CD4-positive, CD25-positive, alpha-beta regulatory T cell (primary cell): ENCODE results near the gene PSMG3. TPM values are rescaled to one million over a fixed set of nuclear protein-coding genes. Genes with fewer than 3 reads are reported as not detected.

Experiments used
- ATAC-seq, 2 donors: fragments of 150-1000 bp; cut with Tn5 transposase; one replicate each; pipeline ENCODE4 v1.10.0; 2021; ENCODE audit warnings: low read depth in 2 of 2, moderate number of reproducible peaks in 2 of 2, moderate library complexity in 1 of 2
- DNase-seq, 3 donors: peaks; one replicate each; pipeline versions ENCODE4 v3.0.0 to v3.0.0-alpha.2; 2012 to 2022; ENCODE audit warnings: mixed read lengths in 1 of 3
- H3K27ac ChIP-seq: one replicate; pipeline ENCODE4 v1.7.0; 2013; ENCODE audit warnings: mild to moderate bottlenecking, low read length; ENCODE audit not compliant: insufficient read depth, poor library complexity, severe bottlenecking
- H3K27me3 ChIP-seq: one replicate; pipeline ENCODE4 v1.7.0; 2013; ENCODE audit warnings: low read length; ENCODE audit not compliant: control insufficient read depth, insufficient read depth
- H3K36me3 ChIP-seq: one replicate; pipeline ENCODE4 v1.7.0; 2013; ENCODE audit warnings: mild to moderate bottlenecking, low read length, moderate library complexity; ENCODE audit not compliant: control insufficient read depth, insufficient read depth
- H3K4me1 ChIP-seq: 2 replicates; pipeline ENCODE4 v1.7.0; 2013; ENCODE audit warnings: mild to moderate bottlenecking, low read length; ENCODE audit not compliant: insufficient read depth, control insufficient read depth, poor library complexity, severe bottlenecking
- H3K4me3 ChIP-seq: one replicate; pipeline ENCODE4 v1.7.0; 2013; ENCODE audit warnings: low read depth, mild to moderate bottlenecking, low read length, moderate library complexity
- H3K9me3 ChIP-seq, 2 experiments: 1 replicate in 1 of 2; 2 replicates in 1 of 2; pipeline ENCODE4 v1.7.0; 2013; ENCODE audit warnings: low read length in 2 of 2, mild to moderate bottlenecking in 1 of 2, moderate library complexity in 1 of 2; ENCODE audit not compliant: control insufficient read depth in 2 of 2
- H3K27ac Mint-ChIP-seq, 3 donors: one replicate each; pipeline ENCODE4 v1.8.0; 2020 to 2022; ENCODE audit warnings: mild to moderate bottlenecking in 3 of 3, mixed read lengths in 3 of 3, moderate library complexity in 2 of 3
- H3K27me3 Mint-ChIP-seq: one replicate; pipeline ENCODE4 v1.8.0; 2022; ENCODE audit warnings: mild to moderate bottlenecking, mixed read lengths
- H3K36me3 Mint-ChIP-seq: one replicate; pipeline ENCODE4 v1.8.0; 2020; ENCODE audit warnings: mixed read lengths
- H3K4me1 Mint-ChIP-seq, 4 donors: one replicate each; pipeline ENCODE4 v1.8.0; 2020 to 2022; ENCODE audit warnings: mixed read lengths in 4 of 4, mild to moderate bottlenecking in 1 of 4
- H3K4me3 Mint-ChIP-seq, 4 donors: one replicate each; pipeline ENCODE4 v1.8.0; 2020 to 2022; ENCODE audit warnings: mild to moderate bottlenecking in 4 of 4, mixed read lengths in 4 of 4, moderate library complexity in 3 of 4
- H3K9me3 Mint-ChIP-seq, 7 donors: one replicate each; pipeline ENCODE4 v1.8.0; 2020 to 2022; ENCODE audit warnings: mixed read lengths in 7 of 7, mild to moderate bottlenecking in 3 of 7, moderate library complexity in 2 of 7
- polyA plus RNA-seq, 4 donors: library from polyadenylated mRNA; unstranded; fragments of 300-500 nt; fragmentation: Illumina TruSeq; gene quantifications; one replicate each; pipeline ENCODE4 v1.2.3, GENCODE V29; 2021
- total RNA-seq: library from RNA; stranded (reverse); gene quantifications from one replicate; pipeline ENCODE4 v1.2.3, GENCODE V29; 2022

The PSMG3 gene
- total and polyA plus RNA-seq, 5 donors from 2014 or later = 16.3 to 47.8 (median 45.7) TPM

DNA sequence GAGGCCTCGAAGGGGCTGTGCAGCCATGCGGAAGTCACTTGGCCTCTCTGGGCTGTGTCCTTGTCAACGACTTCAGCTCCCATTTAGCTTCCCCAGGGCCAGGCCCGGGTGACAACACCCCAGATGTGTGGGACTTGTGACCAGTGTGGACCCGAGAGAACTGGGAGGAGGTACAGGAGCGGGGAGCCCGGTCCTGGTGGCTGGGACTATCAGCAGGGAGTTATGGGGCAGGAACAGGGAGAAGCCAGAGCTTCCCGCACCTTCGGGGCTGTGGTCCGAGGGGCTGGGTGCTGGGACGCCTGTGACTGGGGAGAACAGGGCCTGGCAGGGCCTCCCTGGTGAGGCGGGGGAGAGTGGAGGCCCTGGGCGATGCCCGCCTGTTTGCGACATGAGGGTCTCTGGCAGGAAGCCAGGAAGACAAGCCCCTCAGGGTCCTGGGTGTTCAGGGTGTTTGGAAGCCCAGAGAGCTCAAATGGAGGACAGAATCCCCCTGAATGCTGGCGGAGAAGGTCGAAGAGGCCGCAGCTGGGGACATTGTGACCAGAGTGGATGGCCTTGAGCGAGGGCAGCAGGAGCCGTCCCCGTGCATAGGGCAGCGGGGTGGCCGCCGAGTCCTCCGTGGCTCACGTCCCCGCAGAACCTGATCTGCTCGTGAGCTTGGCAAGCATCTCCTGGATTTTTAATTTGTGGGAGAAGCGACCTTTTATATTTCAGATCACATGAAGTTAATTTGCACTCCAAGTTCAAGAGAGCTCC is 30.0 kb upstream of the PSMG3 start:
- Mint-ChIP-seq H3K36me3 (no peaks in the 10 kb centered on the region), H3K9me3 (peaks cover 0 to 4% (median 0%) of the 10 kb centered on the region in 7 donors), H3K4me1 (no peaks in the 10 kb centered on the region), H3K27me3 (peaks cover 8% of the 10 kb centered on the region), H3K27ac (no peak overlapping the region), H3K4me3 (no peak overlapping the region)
- Histone ChIP-seq H3K27ac (no peak overlapping the region), H3K4me1 (no peaks in the 10 kb centered on the region), H3K9me3 (no peaks in the 10 kb centered on the region), H3K4me3 (no peak overlapping the region), H3K36me3 (no peaks in the 10 kb centered on the region), H3K27me3 (no peaks in the 10 kb centered on the region)
- ATAC-seq = no peak
- no peak for DNase-seq

DNA sequence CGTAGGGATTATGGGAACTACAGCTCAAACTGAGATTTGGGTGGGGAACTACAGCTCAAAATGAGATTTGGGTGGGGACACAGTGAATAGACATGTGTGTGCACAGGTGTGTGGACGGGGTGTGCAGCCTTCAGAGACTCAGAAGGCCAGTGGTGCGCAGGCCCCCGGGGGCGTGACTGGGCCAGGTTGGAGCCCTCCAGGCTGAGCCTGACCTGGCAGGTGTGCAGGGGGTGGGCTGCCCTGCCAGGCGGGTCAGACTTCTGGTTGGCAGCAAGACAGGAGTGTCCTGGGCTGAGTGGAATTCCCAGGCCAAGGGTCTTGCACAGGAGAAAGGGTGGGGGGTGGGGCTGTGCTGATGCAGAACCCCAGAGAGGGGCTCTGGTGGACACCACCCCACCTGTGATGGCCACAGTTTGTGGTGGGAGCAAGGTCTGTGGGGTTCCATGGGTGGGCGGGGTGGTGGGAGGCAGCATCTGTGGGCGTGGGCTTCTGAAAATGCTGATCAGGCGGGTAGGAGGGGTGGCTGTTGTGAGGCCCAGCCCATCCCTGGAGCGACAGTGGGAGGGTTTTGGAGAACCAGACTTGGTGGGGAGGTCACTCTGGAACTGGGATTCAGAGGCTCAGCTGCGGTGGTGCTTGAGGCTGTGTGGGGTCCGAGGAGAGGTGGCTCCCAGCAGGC is 29.3 kb upstream of the PSMG3 start:
- H3K9me3 Mint-ChIP-seq = peaks cover 0 to 4% (median 0%) of the 10 kb centered on the region in 7 donors
- H3K4me3 Mint-ChIP-seq = no peak overlapping the region
- Histone ChIP-seq H3K9me3 (no peaks in the 10 kb centered on the region), H3K4me1 (no peaks in the 10 kb centered on the region), H3K27ac (no peak overlapping the region), H3K36me3 (no peaks in the 10 kb centered on the region), H3K27me3 (no peaks in the 10 kb centered on the region), H3K4me3 (no peak overlapping the region)
- ATAC-seq (no peak), DNase-seq (no peak)
- H3K27me3 Mint-ChIP-seq = peaks cover 8% of the 10 kb centered on the region
- H3K36me3 Mint-ChIP-seq = no peaks in the 10 kb centered on the region
- H3K27ac Mint-ChIP-seq = no peak overlapping the region
- H3K4me1 Mint-ChIP-seq = no peaks in the 10 kb centered on the region

DNA sequence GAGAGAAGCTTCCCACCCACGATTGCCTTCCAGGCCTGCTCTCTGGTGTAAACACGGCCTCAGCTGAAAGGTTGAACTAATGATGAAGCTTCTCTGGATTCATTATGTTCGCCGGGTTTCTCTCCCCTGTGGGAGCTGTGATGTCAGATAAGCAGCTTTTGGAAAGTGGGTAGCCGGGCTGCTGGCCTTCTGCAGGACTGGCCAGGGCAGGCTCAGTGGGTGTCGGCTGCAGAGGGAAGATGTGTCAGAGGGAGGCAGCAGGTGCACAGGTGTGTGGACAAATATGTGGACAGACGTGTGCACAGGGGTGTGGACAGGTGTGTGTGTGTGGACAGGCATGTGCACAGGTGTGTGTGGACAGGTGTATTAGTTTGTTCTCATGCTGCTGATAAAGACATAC is 28.5 kb upstream of the PSMG3 start:
- Mint-ChIP-seq H3K27ac (no peak overlapping the region), H3K4me1 (peaks cover 0 to under 1% (median 0%) of the 10 kb centered on the region in 4 donors), H3K4me3 (no peak overlapping the region), H3K36me3 (no peaks in the 10 kb centered on the region), H3K9me3 (peaks cover 0 to 4% (median 0%) of the 10 kb centered on the region in 7 donors), H3K27me3 (peaks cover 9% of the 10 kb centered on the region)
- DNase-seq (no peak), ATAC-seq (no peak)
- Histone ChIP-seq H3K9me3 (no peaks in the 10 kb centered on the region), H3K36me3 (no peaks in the 10 kb centered on the region), H3K27me3 (no peaks in the 10 kb centered on the region), H3K27ac (no peak overlapping the region), H3K4me3 (no peak overlapping the region), H3K4me1 (no peaks in the 10 kb centered on the region)

DNA sequence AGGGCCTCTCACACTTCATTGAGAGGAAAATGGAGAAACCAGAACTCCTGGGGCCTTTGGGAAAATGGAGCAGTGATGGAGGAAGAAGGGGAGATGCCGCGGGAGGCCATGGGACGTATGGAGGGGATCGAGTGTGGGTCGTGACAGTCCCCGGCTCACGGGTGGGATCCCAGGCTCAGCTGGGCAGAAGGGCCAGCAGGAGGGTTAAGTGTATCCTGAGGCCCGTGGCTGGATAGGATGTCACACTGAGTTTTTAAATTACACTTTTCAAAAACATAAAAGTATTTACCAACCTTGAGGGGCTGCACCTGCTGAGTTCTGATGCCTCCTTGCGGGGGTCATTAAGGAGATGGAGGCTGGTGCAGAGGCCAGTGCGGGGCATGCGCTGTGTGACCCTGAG is 28.0 kb upstream of the PSMG3 start:
- Mint-ChIP-seq H3K36me3 (no peaks in the 10 kb centered on the region), H3K4me3 (no peak overlapping the region), H3K4me1 (peaks cover 0 to 6% (median under 1%) of the 10 kb centered on the region in 4 donors), H3K27me3 (peaks cover 14% of the 10 kb centered on the region), H3K27ac (no peak overlapping the region), H3K9me3 (peaks cover 0 to 4% (median 0%) of the 10 kb centered on the region in 7 donors)
- H3K4me3 ChIP-seq = no peak overlapping the region
- H3K9me3 ChIP-seq = no peaks in the 10 kb centered on the region
- H3K27ac ChIP-seq = no peak overlapping the region
- H3K36me3 ChIP-seq = no peaks in the 10 kb centered on the region
- peaks cover under 1% of the 10 kb centered on the region for H3K4me1 ChIP-seq
- H3K27me3 ChIP-seq = no peaks in the 10 kb centered on the region
- ATAC-seq = no peak
- no peak for DNase-seq

DNA sequence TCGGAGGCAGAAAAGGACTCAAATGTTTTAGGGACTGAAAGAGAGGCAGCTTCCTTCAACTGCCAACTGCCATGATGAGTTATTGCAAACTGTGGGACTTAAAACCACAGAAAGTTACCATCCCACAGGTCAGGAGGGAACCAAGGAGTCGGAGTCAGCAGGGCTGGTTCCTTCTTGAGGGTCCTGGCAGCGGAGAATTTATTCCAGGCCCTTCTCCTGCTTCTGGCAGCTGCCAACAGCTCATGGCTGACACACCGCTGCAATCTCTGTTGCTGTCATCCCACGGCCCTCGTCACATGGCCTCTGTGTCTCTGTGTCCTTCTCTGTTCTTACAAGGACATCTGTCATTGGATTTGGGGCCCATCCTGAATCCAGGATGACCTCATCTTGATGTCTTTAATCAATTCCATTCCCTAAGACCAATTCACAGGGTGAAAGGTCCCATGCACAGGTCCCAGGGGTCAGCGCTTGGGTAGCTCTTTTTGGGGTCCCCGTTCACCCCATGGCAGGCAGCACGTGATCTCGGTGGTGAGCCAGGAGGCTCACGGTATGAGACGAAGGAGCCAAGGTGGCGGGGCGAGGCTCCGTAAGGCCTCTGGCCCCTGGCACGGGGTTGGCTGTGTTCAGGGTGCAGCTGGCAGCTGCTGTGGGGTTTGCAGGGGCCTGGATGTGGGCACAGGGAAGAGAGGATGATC is 27.4 kb upstream of the PSMG3 start:
- H3K27me3 ChIP-seq = no peaks in the 10 kb centered on the region
- Mint-ChIP-seq H3K4me1 (peaks cover 0 to 12% (median 5%) of the 10 kb centered on the region in 4 donors), H3K9me3 (peaks cover 0 to 4% (median 0%) of the 10 kb centered on the region in 7 donors), H3K27me3 (peaks cover 20% of the 10 kb centered on the region), H3K27ac (no peak overlapping the region), H3K36me3 (no peaks in the 10 kb centered on the region), H3K4me3 (no peak overlapping the region)
- peaks cover 6% of the 10 kb centered on the region for H3K4me1 ChIP-seq
- DNase-seq = no peak
- no peak for ATAC-seq
- H3K4me3 ChIP-seq = no peak overlapping the region
- no peak overlapping the region for H3K27ac ChIP-seq
- H3K36me3 ChIP-seq = no peaks in the 10 kb centered on the region
- H3K9me3 ChIP-seq = no peaks in the 10 kb centered on the region

DNA sequence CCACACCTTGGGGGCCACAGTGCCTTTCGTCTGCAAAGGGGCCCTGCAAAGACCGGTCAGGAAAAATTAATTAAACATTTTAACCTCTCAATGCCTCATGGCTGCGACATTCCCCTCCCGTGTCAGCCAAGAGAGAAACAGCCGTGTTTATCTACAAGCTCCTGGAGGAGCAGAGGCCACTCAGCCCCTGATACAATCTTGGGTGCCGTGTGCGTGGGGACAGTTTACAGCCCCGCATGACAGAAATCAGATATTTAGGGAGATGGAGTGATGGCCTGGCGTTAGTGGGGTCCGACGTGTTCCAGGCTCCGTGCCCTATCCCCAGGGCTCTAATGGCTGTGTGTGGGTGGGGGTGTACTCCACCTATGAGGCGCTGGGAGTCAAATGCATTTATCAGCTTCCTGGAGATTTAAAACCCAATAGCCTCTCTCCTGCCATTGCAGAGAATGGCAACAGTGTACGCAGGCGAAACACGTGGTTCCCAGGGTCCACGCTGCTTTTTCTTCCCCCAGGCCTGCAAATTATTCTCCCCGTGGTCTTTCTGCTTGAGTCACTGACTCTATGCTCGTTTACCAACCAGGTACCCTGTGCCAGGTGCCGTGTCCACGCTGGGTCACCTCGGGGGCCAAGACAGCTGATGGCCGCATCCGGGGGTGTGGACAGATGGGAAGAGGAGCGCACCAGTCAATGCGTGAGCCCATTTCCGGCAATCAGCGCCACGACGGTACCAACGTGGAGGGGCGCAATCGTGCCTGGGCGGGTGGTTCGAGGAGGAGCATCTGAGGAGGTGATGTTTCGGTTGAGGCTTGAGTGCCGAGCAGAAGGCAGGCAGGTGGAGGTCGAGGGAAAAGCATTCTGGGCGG is 26.6 kb upstream of the PSMG3 start:
- DNase-seq (no peak), ATAC-seq (no peak)
- Mint-ChIP-seq H3K4me3 (no peak overlapping the region), H3K27me3 (peaks cover 26% of the 10 kb centered on the region), H3K4me1 (peaks cover 0 to 18% (median 5%) of the 10 kb centered on the region in 4 donors), H3K27ac (no peak overlapping the region), H3K9me3 (peaks cover 0 to 4% (median 0%) of the 10 kb centered on the region in 7 donors), H3K36me3 (no peaks in the 10 kb centered on the region)
- Histone ChIP-seq H3K9me3 (no peaks in the 10 kb centered on the region), H3K27me3 (no peaks in the 10 kb centered on the region), H3K4me1 (peaks cover 13% of the 10 kb centered on the region), H3K27ac (no peak overlapping the region), H3K36me3 (no peaks in the 10 kb centered on the region), H3K4me3 (no peak overlapping the region)

DNA sequence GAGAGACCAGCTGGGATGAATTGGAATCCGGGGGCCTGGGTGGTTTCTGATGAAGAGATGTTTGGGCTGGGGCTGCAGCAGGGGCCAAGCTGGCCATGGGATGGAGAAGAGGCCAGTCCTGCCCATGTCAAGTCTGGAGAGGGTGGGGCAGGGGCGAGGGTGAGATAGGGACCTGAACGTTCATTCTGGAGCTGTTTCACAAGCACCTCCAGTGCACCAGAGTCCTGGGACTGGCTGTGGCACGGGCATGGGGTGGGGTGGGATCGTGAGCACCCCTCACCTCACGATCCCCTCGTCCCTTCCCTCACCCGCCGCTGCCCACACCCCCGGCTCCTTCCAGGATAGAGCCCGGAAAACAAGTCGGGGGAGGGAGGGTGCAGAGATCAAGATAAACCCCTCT is 25.8 kb upstream of the PSMG3 start:
- Mint-ChIP-seq H3K9me3 (peaks cover 0 to 4% (median 0%) of the 10 kb centered on the region in 7 donors), H3K27ac (no peak overlapping the region), H3K4me3 (no peak overlapping the region), H3K4me1 (peaks cover 0 to 18% (median 5%) of the 10 kb centered on the region in 4 donors), H3K36me3 (no peaks in the 10 kb centered on the region), H3K27me3 (peaks cover 30% of the 10 kb centered on the region)
- H3K4me1 ChIP-seq = peaks cover 13% of the 10 kb centered on the region
- no peak for ATAC-seq
- no peak overlapping the region for H3K27ac ChIP-seq
- no peaks in the 10 kb centered on the region for H3K36me3 ChIP-seq
- no peaks in the 10 kb centered on the region for H3K9me3 ChIP-seq
- no peaks in the 10 kb centered on the region for H3K27me3 ChIP-seq
- H3K4me3 ChIP-seq = no peak overlapping the region
- DNase-seq = no peak
